Activated CD4-positive, alpha-beta T cell treated with anti-CD3 and anti-CD28 coated beads, Interleukin-2, amount 10 ng/mL, durations not matched to agents 7 days and 5 days (primary cell): Measurements from ENCODE around the gene TKFC. TPM values are rescaled to one million over a fixed set of nuclear protein-coding genes. Genes with fewer than 3 reads are reported as not detected.
A peak's percentile ranks its signal among the peaks of the same experiment; 100 is the strongest.

Source experiments
- CTCF ChIA-PET: fragments of 350-600 bp; sonication (Branson Sonifier 250); formaldehyde crosslinking; loops from one replicate; lab custom pipeline; 2021; ENCODE audit warnings: antibody characterized with exemption; lab: Charles Lee
- POLR2A ChIA-PET: fragments of 350-600 bp; sonication (Branson Sonifier 250); formaldehyde crosslinking; loops from one replicate; lab custom pipeline; 2021; ENCODE audit warnings: antibody characterized with exemption; lab: Charles Lee
- DNase-seq: peaks from one replicate; pipeline ENCODE4 v3.0.0-alpha.2; 2020
- H3K27ac Mint-ChIP-seq: one replicate; pipeline ENCODE4 v1.8.0; 2021; ENCODE audit warnings: mild to moderate bottlenecking, moderate library complexity, mixed read lengths
- H3K27me3 Mint-ChIP-seq: one replicate; pipeline ENCODE4 v1.8.0; 2021; ENCODE audit warnings: mixed read lengths
- H3K36me3 Mint-ChIP-seq: one replicate; pipeline ENCODE4 v1.8.0; 2021; ENCODE audit warnings: low read depth, mixed read lengths
- H3K4me1 Mint-ChIP-seq: one replicate; pipeline ENCODE4 v1.8.0; 2021; ENCODE audit warnings: mixed read lengths
- H3K4me3 Mint-ChIP-seq: one replicate; pipeline ENCODE4 v1.8.0; 2021; ENCODE audit warnings: mild to moderate bottlenecking, moderate library complexity, mixed read lengths
- H3K9me3 Mint-ChIP-seq: one replicate; pipeline ENCODE4 v1.8.0; 2021; ENCODE audit warnings: mixed read lengths
- total RNA-seq, 2 experiments: library from RNA; stranded (reverse); gene quantifications; one replicate each; pipeline ENCODE4 v1.2.3, GENCODE V29; 2021

The TKFC gene
- total RNA-seq, 2 experiments from 2014 or later, result 40.0 to 46.9 TPM

DNA sequence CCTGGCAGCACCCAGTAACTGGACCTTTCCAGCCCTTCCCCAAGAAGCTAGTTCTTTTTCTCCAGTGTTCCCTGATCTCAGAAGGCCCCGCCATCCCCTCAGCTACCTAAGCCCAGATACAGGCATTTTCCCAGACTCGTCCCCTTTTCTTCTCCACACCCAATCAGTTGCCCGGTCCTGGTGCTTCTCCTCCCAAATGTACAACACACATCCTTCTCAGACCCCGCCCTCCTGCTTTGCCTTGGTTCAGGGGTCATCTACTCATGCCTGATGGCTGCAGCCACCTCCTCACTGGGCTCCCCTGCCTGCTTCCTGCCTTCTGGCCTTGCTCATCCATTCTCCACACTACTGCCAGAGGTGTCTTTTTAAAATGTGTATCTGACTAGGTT, 6.5 kb downstream of the TKFC start:
- no peaks in the 10 kb centered on the region for H3K27me3 Mint-ChIP-seq
- ChIA-PET POLR2A (no interaction called here), CTCF (interaction anchor here (0.7 to 1.8 kb wide), 5 partner anchors 46 to 673 kb away, joined by 3 to 8 read pairs (median 3); no protein-coding TSS in a partner anchor)
- H3K4me1 Mint-ChIP-seq, result peaks cover 25% of the 10 kb centered on the region
- H3K4me3 Mint-ChIP-seq, result no peak overlapping the region
- no peaks in the 10 kb centered on the region for H3K9me3 Mint-ChIP-seq
- no peaks in the 10 kb centered on the region for H3K36me3 Mint-ChIP-seq
- DNase-seq, result no peak
- peak overlapping the region; percentile 47 for H3K27ac Mint-ChIP-seq

GRCh38 chr11:61340979-61341378, 8.0 kb downstream of the TKFC start:
- ChIA-PET POLR2A (no interaction called here), CTCF (interaction anchor here (0.6 to 1.4 kb wide), 5 partner anchors 21 to 494 kb away, joined by 3 to 6 read pairs (median 4); partner anchors contain the start of gene CYB561A3)
- Mint-ChIP-seq H3K4me1 (peaks cover 12% of the 10 kb centered on the region), H3K27me3 (no peaks in the 10 kb centered on the region), H3K36me3 (no peaks in the 10 kb centered on the region), H3K4me3 (no peak overlapping the region), H3K9me3 (no peaks in the 10 kb centered on the region), H3K27ac (no peak overlapping the region)
- no peak for DNase-seq

DNA sequence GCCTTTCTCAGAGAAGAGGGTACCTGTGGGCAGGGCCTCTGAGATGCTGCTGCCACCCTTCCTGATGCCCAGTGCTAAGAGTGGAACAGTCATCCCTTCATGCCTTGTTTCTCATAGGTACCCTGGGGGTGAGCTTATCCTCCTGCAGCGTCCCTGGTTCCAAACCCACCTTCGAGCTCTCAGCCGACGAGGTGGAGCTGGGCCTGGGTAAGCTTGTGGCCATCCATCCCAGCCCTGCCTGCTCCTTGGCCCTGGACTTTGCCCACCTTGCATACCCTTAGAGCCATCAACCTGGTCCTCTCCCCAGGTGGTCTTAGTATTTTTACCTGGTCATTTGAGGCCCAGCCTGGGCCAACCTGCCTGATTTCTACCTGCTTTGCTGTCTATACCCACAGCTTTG, 8.7 kb downstream of the TKFC start:
- no peaks in the 10 kb centered on the region for H3K36me3 Mint-ChIP-seq
- H3K9me3 Mint-ChIP-seq, result no peaks in the 10 kb centered on the region
- no peak overlapping the region for H3K27ac Mint-ChIP-seq
- ChIA-PET CTCF (interaction anchor here (0.6 to 1.4 kb wide), 4 partner anchors 20 to 44 kb away, joined by 3 to 5 read pairs (median 4); partner anchors contain the start of gene CYB561A3), POLR2A (no interaction called here)
- no peak overlapping the region for H3K4me3 Mint-ChIP-seq
- peaks cover 6% of the 10 kb centered on the region for H3K4me1 Mint-ChIP-seq
- DNase-seq, result no peak
- no peaks in the 10 kb centered on the region for H3K27me3 Mint-ChIP-seq

DNA sequence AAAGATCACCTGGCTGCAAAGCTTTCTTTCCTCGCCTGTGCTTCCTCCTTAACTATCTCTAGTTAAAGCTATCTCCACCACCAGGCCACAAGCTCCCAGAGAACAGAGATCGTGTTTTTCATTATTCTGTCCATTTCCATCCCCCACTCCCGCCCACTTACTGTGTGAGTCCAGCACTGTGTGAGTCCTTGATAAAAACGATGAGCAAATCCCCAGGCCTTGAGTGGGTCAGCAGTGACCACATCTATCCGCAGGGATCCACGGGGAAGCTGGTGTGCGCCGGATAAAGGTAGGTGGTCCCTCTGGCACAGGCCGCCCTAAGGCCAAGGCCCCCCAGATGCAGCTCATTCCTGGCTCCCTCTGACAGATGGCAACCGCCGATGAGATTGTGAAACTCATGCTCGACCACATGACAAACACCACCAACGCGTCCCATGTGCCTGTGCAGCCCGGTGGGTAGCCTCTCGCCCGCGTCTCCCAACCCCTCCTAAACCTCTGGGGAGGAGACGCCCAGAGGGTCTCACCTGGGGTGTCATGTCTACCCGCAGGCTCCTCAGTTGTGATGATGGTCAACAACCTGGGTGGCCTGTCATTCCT, 9.3 kb downstream of the TKFC start:
- DNase-seq, result no peak
- no peak overlapping the region for H3K27ac Mint-ChIP-seq
- CTCF ChIA-PET, result interaction anchor here (1.2 to 1.4 kb wide), 3 partner anchors 19 to 43 kb away, joined by 3 to 5 read pairs (median 5); partner anchors contain the start of gene CYB561A3
- H3K36me3 Mint-ChIP-seq, result no peaks in the 10 kb centered on the region
- H3K9me3 Mint-ChIP-seq, result no peaks in the 10 kb centered on the region
- H3K4me3 Mint-ChIP-seq, result no peak overlapping the region
- no peaks in the 10 kb centered on the region for H3K27me3 Mint-ChIP-seq
- POLR2A ChIA-PET, result no interaction called here
- H3K4me1 Mint-ChIP-seq, result peaks cover 2% of the 10 kb centered on the region

GRCh38 chr11:61343792-61344745, 11.0 kb downstream of the TKFC start:
- Mint-ChIP-seq H3K27me3 (no peaks in the 10 kb centered on the region), H3K4me3 (no peak overlapping the region), H3K36me3 (no peaks in the 10 kb centered on the region), H3K9me3 (no peaks in the 10 kb centered on the region), H3K27ac (peak overlapping the region; percentile 55), H3K4me1 (peaks cover 2% of the 10 kb centered on the region)
- ChIA-PET POLR2A (no interaction called here), CTCF (interaction anchor here (0.6 to 2.5 kb wide), 3 partner anchors 8 to 30 kb away, joined by 3 to 12 read pairs (median 3); no protein-coding TSS in a partner anchor)
- DNase-seq, result no peak

GRCh38 chr11:61345170-61345610, 12.2 kb downstream of the TKFC start:
- peaks cover 4% of the 10 kb centered on the region for H3K36me3 Mint-ChIP-seq
- no peak overlapping the region for H3K4me3 Mint-ChIP-seq
- H3K4me1 Mint-ChIP-seq, result peaks cover 4% of the 10 kb centered on the region
- no peaks in the 10 kb centered on the region for H3K9me3 Mint-ChIP-seq
- DNase-seq, result no peak
- ChIA-PET POLR2A (no interaction called here), CTCF (interaction anchor here (0.9 to 2.5 kb wide), 2 partner anchors 9 to 20 kb away, joined by 3 to 12 read pairs; no protein-coding TSS in a partner anchor)
- H3K27ac Mint-ChIP-seq, result no peak overlapping the region
- H3K27me3 Mint-ChIP-seq, result no peaks in the 10 kb centered on the region

DNA sequence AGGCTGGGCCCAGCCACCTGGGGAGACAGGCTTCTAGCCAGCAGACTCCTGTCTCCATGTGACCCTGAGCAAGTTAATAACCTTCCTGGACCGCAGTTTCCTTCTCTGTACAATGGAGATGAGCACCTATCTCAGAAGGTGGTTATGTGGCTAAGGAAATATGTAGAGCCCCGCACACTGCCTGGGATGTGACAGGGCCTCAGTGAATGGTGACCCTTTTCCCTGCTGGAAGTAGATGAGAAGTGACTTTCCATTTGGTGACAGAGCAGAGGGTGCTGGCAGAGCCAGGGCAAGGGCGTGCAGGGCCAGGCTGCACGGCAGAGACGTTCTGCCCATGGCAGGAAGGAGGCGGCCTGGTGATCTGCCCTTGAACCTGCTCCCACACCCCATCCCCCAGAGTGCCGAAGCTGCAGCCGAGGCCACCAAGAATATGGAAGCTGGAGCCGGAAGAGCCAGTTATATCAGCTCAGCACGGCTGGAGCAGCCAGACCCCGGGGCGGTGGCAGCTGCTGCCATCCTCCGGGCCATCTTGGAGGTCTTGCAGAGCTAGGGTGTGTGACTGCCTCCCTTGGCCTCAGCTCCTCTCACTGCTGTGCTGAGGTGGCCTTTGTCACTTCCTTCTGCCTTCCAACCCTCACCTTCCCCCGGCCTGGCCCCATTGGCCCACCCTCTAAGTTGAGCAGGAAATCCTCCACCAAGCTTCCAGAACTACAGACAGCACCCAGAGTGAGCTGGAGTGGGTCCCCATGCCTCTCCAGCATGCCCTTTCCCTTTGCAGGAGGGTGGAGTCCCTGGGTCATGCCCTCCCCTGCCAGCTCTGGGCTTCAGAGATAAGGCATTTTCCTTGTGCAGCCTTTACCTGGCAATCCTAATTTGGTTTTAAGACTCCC, 13.2 kb downstream of the TKFC start:
- Mint-ChIP-seq H3K9me3 (no peaks in the 10 kb centered on the region), H3K4me3 (no peak overlapping the region), H3K27me3 (no peaks in the 10 kb centered on the region), H3K27ac (peak overlapping the region; percentile 50), H3K4me1 (peaks cover 4% of the 10 kb centered on the region), H3K36me3 (peaks cover 4% of the 10 kb centered on the region)
- DNase-seq, result no peak
- ChIA-PET CTCF (interaction anchor here (1.1 to 2.5 kb wide), 4 partner anchors 10 to 81 kb away, joined by 3 to 12 read pairs (median 3); no protein-coding TSS in a partner anchor), POLR2A (interaction anchor here (0.6 kb wide), 1 partner anchor 57 kb away, joined by 5 read pairs; no protein-coding TSS in a partner anchor)

GRCh38 chr11:61347916-61348461, 15.0 kb downstream of the TKFC start:
- Mint-ChIP-seq H3K27ac (no peak overlapping the region), H3K36me3 (peaks cover 8% of the 10 kb centered on the region), H3K4me1 (peaks cover 4% of the 10 kb centered on the region), H3K27me3 (no peaks in the 10 kb centered on the region), H3K9me3 (no peaks in the 10 kb centered on the region), H3K4me3 (no peak overlapping the region)
- ChIA-PET CTCF (interaction anchor here (0.8 to 2.9 kb wide), 8 partner anchors 9 to 42 kb away, joined by 3 to 16 read pairs (median 4); partner anchors contain the start of genes DDB1 and TKFC), POLR2A (interaction anchor here (0.7 kb wide), 1 partner anchor 12 kb away, joined by 5 read pairs; no protein-coding TSS in a partner anchor)
- DNase-seq, result no peak

GRCh38 chr11:61349189-61349751, 16.2 kb downstream of the TKFC start:
- H3K9me3 Mint-ChIP-seq, result no peaks in the 10 kb centered on the region
- no peak for DNase-seq
- H3K4me1 Mint-ChIP-seq, result peaks cover 4% of the 10 kb centered on the region
- ChIA-PET CTCF (interaction anchor here (0.8 to 2.9 kb wide), 2 partner anchors 9 to 13 kb away, joined by 3 to 16 read pairs; no protein-coding TSS in a partner anchor), POLR2A (no interaction called here)
- no peaks in the 10 kb centered on the region for H3K27me3 Mint-ChIP-seq
- peaks cover 14% of the 10 kb centered on the region for H3K36me3 Mint-ChIP-seq
- H3K27ac Mint-ChIP-seq, result no peak overlapping the region
- H3K4me3 Mint-ChIP-seq, result no peak overlapping the region

- no peak overlapping the region for H3K4me3 Mint-ChIP-seq
- no peak for DNase-seq
- POLR2A ChIA-PET, result no interaction called here
- H3K36me3 Mint-ChIP-seq, result peaks cover 14% of the 10 kb centered on the region
- CTCF ChIA-PET, result interaction anchor here (2.3 to 2.9 kb wide), 2 partner anchors 14 kb away, joined by 9 to 16 read pairs; no protein-coding TSS in a partner anchor
- H3K4me1 Mint-ChIP-seq, result peaks cover 4% of the 10 kb centered on the region
- H3K9me3 Mint-ChIP-seq, result no peaks in the 10 kb centered on the region
- no peaks in the 10 kb centered on the region for H3K27me3 Mint-ChIP-seq
- peak overlapping the region; percentile 31 for H3K27ac Mint-ChIP-seq
Measured at GRCh38 chr11:61349916-61350315, 16.9 kb downstream of the TKFC start.

GRCh38 chr11:61350336-61350735, 17.3 kb downstream of the TKFC start:
- Mint-ChIP-seq H3K36me3 (peaks cover 14% of the 10 kb centered on the region), H3K4me1 (peaks cover 4% of the 10 kb centered on the region), H3K27ac (no peak overlapping the region), H3K4me3 (no peak overlapping the region), H3K9me3 (no peaks in the 10 kb centered on the region), H3K27me3 (no peaks in the 10 kb centered on the region)
- no peak for DNase-seq
- ChIA-PET POLR2A (no interaction called here), CTCF (interaction anchor here (2.3 kb wide), 1 partner anchor 14 kb away, joined by 9 read pairs; no protein-coding TSS in a partner anchor)
